Epithelial cell of esophagus (primary cell): ENCODE data around the gene PRKCQ.

Experiments
- DNase-seq: peaks from one replicate; pipeline ENCODE4 v3.0.0; 2010; ENCODE audit warnings: low read depth
- H3K4me3 ChIP-seq: 2 replicates; pipeline ENCODE4 v1.5.1; 2011; ENCODE audit warnings: mild to moderate bottlenecking, low read length, control low read depth
- TF ChIP-seq, protein P1 (sequence below): IDR thresholded peaks from 2 replicates; pipeline ENCODE4 v1.5.1; 2011; ENCODE audit warnings: low read depth, mild to moderate bottlenecking, low read length, control low read depth, inconsistent platforms; ENCODE audit not compliant: insufficient read depth; ENCODE audit errors: missing control alignments

The PRKCQ gene

DNA sequence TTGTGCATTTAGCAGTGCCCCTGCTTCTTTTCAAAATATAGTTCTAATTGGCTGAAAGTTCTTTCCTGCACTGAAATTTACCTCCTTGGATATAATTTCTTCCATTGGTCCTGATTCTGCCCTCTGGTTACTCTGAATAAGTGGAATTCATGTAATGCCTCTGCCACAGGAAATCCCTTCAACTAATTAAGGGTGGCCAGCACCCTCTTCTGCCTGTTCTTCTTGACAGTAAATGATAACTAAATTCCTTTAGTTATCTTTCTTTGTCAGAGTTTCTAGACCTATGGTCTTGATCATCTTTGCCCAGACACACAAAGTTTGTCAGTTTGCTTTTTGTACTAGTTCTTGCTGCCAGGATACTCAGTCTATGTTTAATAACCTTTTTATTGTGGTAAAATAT is 40.2 kb downstream of the PRKCQ start:
- no peak for DNase-seq
- no peak overlapping the region for H3K4me3 ChIP-seq
- TF ChIP-seq, protein P1, sequence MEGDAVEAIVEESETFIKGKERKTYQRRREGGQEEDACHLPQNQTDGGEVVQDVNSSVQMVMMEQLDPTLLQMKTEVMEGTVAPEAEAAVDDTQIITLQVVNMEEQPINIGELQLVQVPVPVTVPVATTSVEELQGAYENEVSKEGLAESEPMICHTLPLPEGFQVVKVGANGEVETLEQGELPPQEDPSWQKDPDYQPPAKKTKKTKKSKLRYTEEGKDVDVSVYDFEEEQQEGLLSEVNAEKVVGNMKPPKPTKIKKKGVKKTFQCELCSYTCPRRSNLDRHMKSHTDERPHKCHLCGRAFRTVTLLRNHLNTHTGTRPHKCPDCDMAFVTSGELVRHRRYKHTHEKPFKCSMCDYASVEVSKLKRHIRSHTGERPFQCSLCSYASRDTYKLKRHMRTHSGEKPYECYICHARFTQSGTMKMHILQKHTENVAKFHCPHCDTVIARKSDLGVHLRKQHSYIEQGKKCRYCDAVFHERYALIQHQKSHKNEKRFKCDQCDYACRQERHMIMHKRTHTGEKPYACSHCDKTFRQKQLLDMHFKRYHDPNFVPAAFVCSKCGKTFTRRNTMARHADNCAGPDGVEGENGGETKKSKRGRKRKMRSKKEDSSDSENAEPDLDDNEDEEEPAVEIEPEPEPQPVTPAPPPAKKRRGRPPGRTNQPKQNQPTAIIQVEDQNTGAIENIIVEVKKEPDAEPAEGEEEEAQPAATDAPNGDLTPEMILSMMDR: no peak

DNA sequence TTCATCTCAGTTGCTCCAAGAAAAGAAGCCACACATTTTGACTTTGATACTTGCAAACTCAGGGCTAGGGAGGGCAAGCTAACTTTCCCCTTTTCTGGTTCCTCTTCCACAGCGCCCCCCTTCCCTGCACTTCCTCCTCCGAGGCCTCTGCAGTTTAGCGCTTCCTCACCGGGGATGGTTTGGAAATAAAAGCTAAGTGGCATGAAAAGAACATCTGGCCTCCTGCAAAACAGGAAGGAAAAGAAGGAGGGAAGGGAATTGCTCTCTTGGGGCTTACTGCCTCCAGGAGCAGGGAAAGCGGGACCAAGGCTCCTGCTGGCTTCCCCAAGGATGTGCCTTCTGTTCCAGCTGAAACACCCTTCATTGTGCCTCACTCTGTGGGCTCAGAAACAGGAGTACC is 42.3 kb downstream of the PRKCQ start:
- TF ChIP-seq, protein P1: no peak
- no peak overlapping the region for H3K4me3 ChIP-seq
- no peak for DNase-seq

DNA sequence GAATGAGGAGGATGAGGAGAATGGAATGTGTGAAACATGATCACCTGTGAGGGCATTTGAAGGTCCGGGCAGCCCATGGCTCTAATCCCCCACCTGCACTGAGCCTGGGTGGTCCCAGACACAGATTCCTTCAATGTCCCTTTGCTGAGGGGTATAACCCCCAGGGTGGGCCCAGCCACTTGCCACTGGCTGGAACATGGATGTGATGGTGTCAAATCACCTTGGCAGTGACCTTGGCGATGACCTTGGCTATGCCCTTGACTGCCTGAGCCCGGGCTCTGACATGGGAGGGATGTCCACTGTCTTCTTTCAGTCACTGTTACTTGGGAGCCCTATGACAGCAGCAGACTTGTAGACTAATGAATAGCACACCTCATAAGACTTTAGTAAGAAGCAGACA is 44.0 kb downstream of the PRKCQ start:
- no peak for DNase-seq
- TF ChIP-seq, protein P1: no peak
- H3K4me3 ChIP-seq: no peak overlapping the region

DNA sequence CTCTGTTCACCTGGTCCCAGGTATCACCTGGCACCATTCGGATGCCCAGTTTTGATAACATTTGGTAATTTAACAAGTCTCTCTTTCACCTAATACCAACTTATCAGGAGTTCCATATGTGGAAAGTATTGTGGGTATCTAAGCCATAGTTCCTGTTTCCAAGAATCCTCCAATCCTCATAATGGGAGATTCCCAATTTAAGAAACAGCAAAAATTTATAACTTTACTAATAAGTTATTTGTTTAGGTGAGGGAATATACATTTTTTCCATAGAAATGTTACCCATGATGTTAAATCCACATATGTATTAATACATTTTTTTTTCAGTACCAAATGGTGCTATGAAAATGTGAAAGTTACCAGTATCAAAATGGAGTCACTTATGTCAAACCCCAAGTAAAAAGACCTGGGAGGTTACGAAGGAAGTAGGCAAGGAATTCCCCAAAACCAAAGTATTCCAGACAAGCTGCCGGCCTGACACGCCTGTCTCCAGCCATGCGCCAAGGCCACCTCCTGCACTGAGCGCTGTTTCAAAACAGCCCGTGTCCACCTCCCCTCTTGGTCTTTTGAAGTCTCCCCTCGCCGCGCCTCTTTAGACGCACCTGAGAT is 44.8 kb downstream of the PRKCQ start:
- TF ChIP-seq, protein P1: no peak
- no peak overlapping the region for H3K4me3 ChIP-seq
- no peak for DNase-seq

DNA sequence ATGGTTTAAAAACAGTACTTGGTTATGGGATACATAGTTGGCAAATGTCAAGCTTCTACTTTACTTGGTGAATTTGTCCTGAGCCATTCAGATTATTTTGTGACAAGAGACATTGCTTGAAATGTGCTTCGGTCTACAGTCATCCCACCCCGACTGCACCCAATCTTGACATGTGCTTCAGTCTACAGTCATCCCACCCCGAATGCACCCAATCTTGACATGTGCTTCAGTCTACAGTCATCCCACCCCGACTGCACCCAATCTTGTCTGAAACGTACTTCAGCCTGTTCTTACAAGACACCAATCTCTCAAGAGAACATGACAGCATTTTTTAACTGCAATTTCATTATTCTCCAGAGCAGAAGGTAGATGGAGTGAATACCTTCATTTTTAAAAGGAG is 47.8 kb downstream of the PRKCQ start:
- DNase-seq: no peak
- no peak overlapping the region for H3K4me3 ChIP-seq
- TF ChIP-seq, protein P1: no peak

DNA sequence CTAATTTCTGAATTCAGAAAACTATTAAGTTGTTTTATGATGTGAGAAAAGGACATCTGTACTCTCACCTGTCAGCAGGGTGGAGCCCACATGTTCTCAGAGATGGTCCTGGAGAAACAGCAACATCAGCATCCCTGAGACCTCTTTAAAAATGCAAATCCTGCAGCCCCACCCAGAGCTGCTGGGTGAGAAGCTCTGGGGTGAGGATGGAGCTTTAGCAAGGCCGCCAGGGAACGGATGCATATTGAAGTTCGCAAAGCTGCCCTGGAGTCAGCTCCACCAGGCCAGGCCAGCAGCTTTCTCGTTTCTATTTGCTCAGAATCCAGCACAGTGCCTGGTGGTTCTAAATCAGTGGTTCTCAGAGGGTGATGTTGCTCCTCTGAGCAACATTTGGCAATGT is 49.1 kb downstream of the PRKCQ start:
- TF ChIP-seq, protein P1: no peak
- DNase-seq: no peak
- no peak overlapping the region for H3K4me3 ChIP-seq

DNA sequence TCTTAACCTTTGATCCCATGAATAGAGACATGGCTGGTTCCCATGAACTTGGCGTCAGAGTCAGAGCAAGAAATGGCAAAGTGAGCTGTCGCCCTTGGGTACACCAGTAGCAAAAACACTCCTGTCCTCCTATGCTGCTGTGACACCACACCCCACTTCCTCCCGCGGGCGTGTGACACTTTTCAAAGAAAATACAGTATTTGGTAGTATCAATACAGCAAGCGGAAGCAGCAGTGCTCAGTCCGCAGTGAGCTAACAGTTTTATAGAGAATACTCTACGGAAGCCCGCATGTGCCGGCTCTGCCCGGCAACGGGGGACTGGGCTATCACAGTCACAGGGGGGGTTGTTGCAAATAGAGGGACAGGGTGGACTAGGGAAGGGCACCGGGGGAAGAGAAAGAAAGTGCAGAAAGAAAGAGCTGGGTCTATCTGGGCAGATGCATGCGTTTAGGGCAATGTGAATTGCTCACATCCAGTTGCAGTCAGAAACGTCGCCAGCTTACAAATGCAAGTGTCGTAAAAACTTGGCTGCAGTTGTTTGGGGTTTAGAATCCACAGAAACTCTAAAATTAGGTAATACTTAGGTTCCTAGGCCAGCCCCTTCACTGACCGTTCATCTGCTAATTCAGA is 49.8 kb downstream of the PRKCQ start:
- TF ChIP-seq, protein P1: no peak
- H3K4me3 ChIP-seq: no peak overlapping the region
- no peak for DNase-seq
